HEK293 (cell line): ENCODE measurements around the gene KCNG3.

Experiments used
- ATF2 ChIP-seq: fragments of 450-650 bp; formaldehyde crosslinking; IDR thresholded peaks from 2 replicates; pipeline ENCODE4 v1.5.1; 2016; ENCODE audit warnings: missing biosample characterization, missing genetic modification characterization, low read depth
- CTCF ChIP-seq: fragments of 450-650 bp; formaldehyde crosslinking; IDR thresholded peaks from 2 replicates; pipeline ENCODE4 v1.5.1; 2016; ENCODE audit warnings: missing biosample characterization, missing genetic modification characterization
- PRDM1 ChIP-seq: fragments of 450-650 bp; formaldehyde crosslinking; IDR thresholded peaks from 2 replicates; pipeline ENCODE4; 2016; ENCODE audit warnings: missing biosample characterization, missing genetic modification characterization
- REST ChIP-seq: fragments of 450-650 bp; formaldehyde crosslinking; IDR thresholded peaks from 2 replicates; pipeline ENCODE4 v1.5.1; 2016; ENCODE audit warnings: missing biosample characterization, missing genetic modification characterization
- SP2 ChIP-seq: fragments of 450-650 bp; formaldehyde crosslinking; IDR thresholded peaks from 2 replicates; pipeline ENCODE4 v1.5.1; 2016; ENCODE audit warnings: missing biosample characterization, missing genetic modification characterization
- TCF7L2 ChIP-seq: IDR thresholded peaks from 2 replicates; pipeline ENCODE4 v1.6.1; 2011; ENCODE audit warnings: low read depth, mild to moderate bottlenecking, inconsistent platforms, low read length, moderate library complexity, borderline replicate concordance
- YY1 ChIP-seq: fragments of 450-650 bp; formaldehyde crosslinking; IDR thresholded peaks from 2 replicates; pipeline ENCODE4 v1.5.1; 2018; ENCODE audit warnings: missing biosample characterization, missing genetic modification characterization
- ZNF121 ChIP-seq: fragments of 450-650 bp; formaldehyde crosslinking; IDR thresholded peaks from 2 replicates; pipeline ENCODE4 v1.5.1; 2016; ENCODE audit warnings: missing biosample characterization, missing genetic modification characterization
- ZNF37A ChIP-seq: fragments of 450-650 bp; IDR thresholded peaks from 2 replicates; pipeline ENCODE4 v1.5.1; 2018; ENCODE audit warnings: missing biosample characterization, missing genetic modification characterization
- ZNF404 ChIP-seq: fragments of 450-650 bp; formaldehyde crosslinking; IDR thresholded peaks from 2 replicates; pipeline ENCODE4 v1.5.1; 2017; ENCODE audit warnings: missing biosample characterization, missing genetic modification characterization
- ZNF530 ChIP-seq: fragments of 450-650 bp; formaldehyde crosslinking; IDR thresholded peaks from 2 replicates; pipeline ENCODE4 v1.5.1; 2016; ENCODE audit warnings: low read depth, missing biosample characterization, missing genetic modification characterization
- ZNF623 ChIP-seq: fragments of 450-650 bp; formaldehyde crosslinking; IDR thresholded peaks from 2 replicates; pipeline ENCODE4 v1.5.1; 2016; ENCODE audit warnings: missing biosample characterization, missing genetic modification characterization

GRCh38 chr2:42519624-42520023, 25.8 kb upstream of the KCNG3 start:
- TF ChIP-seq ATF2 (tag by site-specific recombination) (no peak), YY1 (tag by site-specific recombination) (no peak), ZNF37A (tag by site-specific recombination) (no peak), ZNF121 (tag by site-specific recombination) (no peak), ZNF404 (no peak), PRDM1 (tag by site-specific recombination) (no peak), REST (tag by site-specific recombination) (no peak), ZNF623 (tag by site-specific recombination) (no peak), SP2 (no peak), TCF7L2 (no peak), CTCF (tag by site-specific recombination) (no peak), ZNF530 (tag by site-specific recombination) (no peak)
